H9 (cell line): ENCODE measurements around the gene CACFD1. TPM values are rescaled to one million over a fixed set of nuclear protein-coding genes. Genes with fewer than 3 reads are reported as not detected.

Experiments used
- DNase-seq: peaks from one replicate; pipeline ENCODE4 v3.0.0-alpha.2; 2017
- H2AFZ ChIP-seq: one replicate; pipeline ENCODE4 v1.6.1; 2013; ENCODE audit warnings: mild to moderate bottlenecking, low read length, control low read depth, moderate library complexity
- H2AK5ac ChIP-seq: 2 replicates; pipeline ENCODE4 v1.6.1; 2013; ENCODE audit warnings: low read length, control low read depth, mixed read lengths; ENCODE audit not compliant: insufficient read length
- H2BK120ac ChIP-seq: one replicate; pipeline ENCODE4 v1.6.1; 2013; ENCODE audit warnings: low read depth, mild to moderate bottlenecking, low read length, control low read depth, inconsistent platforms; ENCODE audit not compliant: poor library complexity, severe bottlenecking
- H2BK12ac ChIP-seq: 2 replicates; pipeline ENCODE4 v1.6.1; 2013; ENCODE audit warnings: low read length, control low read depth, mixed read lengths, low read depth; ENCODE audit not compliant: insufficient read length
- H2BK15ac ChIP-seq: 2 replicates; pipeline ENCODE4 v1.6.1; 2013; ENCODE audit warnings: low read depth, low read length, control low read depth
- H2BK20ac ChIP-seq: one replicate; pipeline ENCODE4 v1.6.1; 2013; ENCODE audit warnings: low read depth, mild to moderate bottlenecking, low read length, control low read depth, inconsistent platforms; ENCODE audit not compliant: poor library complexity, severe bottlenecking
- H2BK5ac ChIP-seq: 2 replicates; pipeline ENCODE4 v1.6.1; 2013; ENCODE audit warnings: low read length, control low read depth, mixed read lengths; ENCODE audit not compliant: insufficient read length
- H3K14ac ChIP-seq: 2 replicates; pipeline ENCODE4 v1.6.1; 2013; ENCODE audit warnings: low read length, control low read depth; ENCODE audit not compliant: insufficient read depth
- H3K18ac ChIP-seq: 2 replicates; pipeline ENCODE4 v1.6.1; 2013; ENCODE audit warnings: low read depth, mild to moderate bottlenecking, mixed read lengths, low read length, control low read depth; ENCODE audit not compliant: insufficient read length
- H3K23ac ChIP-seq: 2 replicates; pipeline ENCODE4 v1.6.1; 2013; ENCODE audit warnings: low read length, control low read depth, mixed read lengths, low read depth; ENCODE audit not compliant: insufficient read length
- H3K23me2 ChIP-seq: 2 replicates; pipeline ENCODE4 v1.6.1; 2013; ENCODE audit warnings: low read depth, mild to moderate bottlenecking, mixed read lengths, low read length, control low read depth; ENCODE audit not compliant: insufficient read length, poor library complexity, severe bottlenecking
- H3K27ac ChIP-seq: 2 replicates; pipeline ENCODE4 v1.5.1; 2013; ENCODE audit warnings: low read length, control low read depth, mixed read lengths, low read depth; ENCODE audit not compliant: insufficient read length
- H3K27me3 ChIP-seq: 2 replicates; pipeline ENCODE4 v1.6.1; 2013; ENCODE audit warnings: low read length, control low read depth, inconsistent platforms; ENCODE audit not compliant: insufficient read depth
- H3K4ac ChIP-seq: 2 replicates; pipeline ENCODE4 v1.6.1; 2013; ENCODE audit warnings: low read depth, mild to moderate bottlenecking, control low read depth, inconsistent platforms, low read length, moderate library complexity
- H3K4me1 ChIP-seq: 2 replicates; pipeline ENCODE4 v1.6.1; 2013; ENCODE audit warnings: low read length, control low read depth, inconsistent platforms; ENCODE audit not compliant: insufficient read depth
- H3K4me2 ChIP-seq: 2 replicates; pipeline ENCODE4 v1.6.1; 2013; ENCODE audit warnings: low read length, control low read depth, mixed read lengths; ENCODE audit not compliant: insufficient read length, insufficient read depth
- H3K56ac ChIP-seq: 2 replicates; pipeline ENCODE4 v1.6.1; 2013; ENCODE audit warnings: low read depth, mild to moderate bottlenecking, mixed read lengths, low read length, control low read depth; ENCODE audit not compliant: insufficient read length
- H3K79me1 ChIP-seq: 2 replicates; pipeline ENCODE4 v1.6.1; 2013; ENCODE audit warnings: low read depth, mild to moderate bottlenecking, moderate library complexity, low read length, control low read depth, inconsistent platforms; ENCODE audit not compliant: insufficient read depth, poor library complexity, severe bottlenecking
- H3K79me2 ChIP-seq: 2 replicates; pipeline ENCODE4 v1.6.1; 2013; ENCODE audit warnings: low read length, control low read depth, inconsistent platforms; ENCODE audit not compliant: insufficient read depth
- H3K9ac ChIP-seq: 2 replicates; pipeline ENCODE4 v1.6.1; 2013; ENCODE audit warnings: low read length, control low read depth, mixed read lengths; ENCODE audit not compliant: insufficient read length; ENCODE audit errors: extremely low read depth
- H3K9me3 ChIP-seq: one replicate; pipeline ENCODE4 v1.6.1; 2013; ENCODE audit warnings: low read depth, low read length, inconsistent platforms; ENCODE audit not compliant: control insufficient read depth
- H3T11ph ChIP-seq: one replicate; pipeline ENCODE4 v1.6.1; 2013; ENCODE audit warnings: mild to moderate bottlenecking, low read length, control low read depth, inconsistent platforms
- H4K20me1 ChIP-seq: one replicate; pipeline ENCODE4 v1.6.1; 2013; ENCODE audit not compliant: control insufficient read depth, insufficient read length, insufficient read depth
- H4K5ac ChIP-seq: 2 replicates; pipeline ENCODE4 v1.6.1; 2013; ENCODE audit warnings: low read depth, mild to moderate bottlenecking, mixed read lengths, low read length, control low read depth; ENCODE audit not compliant: insufficient read length
- H4K8ac ChIP-seq: replicated peaks from 2 replicates; pipeline ENCODE4 v1.6.1; 2013; ENCODE audit warnings: low read length, control low read depth, mixed read lengths, low read depth; ENCODE audit not compliant: insufficient read length
- H4K91ac ChIP-seq: 2 replicates; pipeline ENCODE4 v1.6.1; 2013; ENCODE audit warnings: low read depth, mild to moderate bottlenecking, moderate library complexity, mixed read lengths, low read length, control low read depth; ENCODE audit not compliant: insufficient read length
- H3K27ac Mint-ChIP-seq, 3 experiments: 2 replicates in 2 of 3; 3 replicates in 1 of 3; pipeline ENCODE4 v1.8.0; 2020 to 2021; ENCODE audit warnings: mixed read lengths in 3 of 3, mild to moderate bottlenecking in 1 of 3, moderate library complexity in 1 of 3
- H3K27me3 Mint-ChIP-seq: 2 replicates; pipeline ENCODE4 v1.8.0; 2021; ENCODE audit warnings: low read depth, mild to moderate bottlenecking, moderate library complexity, mixed read lengths
- H3K36me3 Mint-ChIP-seq, 3 experiments: 2 replicates in 2 of 3; 3 replicates in 1 of 3; pipeline ENCODE4 v1.8.0; 2020 to 2021; ENCODE audit warnings: low read depth in 3 of 3, mixed read lengths in 3 of 3; ENCODE audit not compliant: insufficient read depth in 1 of 3
- H3K4me1 Mint-ChIP-seq, 2 experiments: 2 replicates each; pipeline ENCODE4 v1.8.0; 2020; ENCODE audit warnings: mixed read lengths in 2 of 2
- H3K4me3 Mint-ChIP-seq, 2 experiments: 2 replicates in 1 of 2; 3 replicates in 1 of 2; pipeline ENCODE4 v1.8.0; 2020 to 2021; ENCODE audit warnings: mild to moderate bottlenecking in 2 of 2, mixed read lengths in 2 of 2, moderate library complexity in 1 of 2
- H3K9me3 Mint-ChIP-seq, 2 experiments: 2 replicates in 1 of 2; 3 replicates in 1 of 2; pipeline ENCODE4 v1.8.0; 2020; ENCODE audit warnings: mild to moderate bottlenecking in 2 of 2, mixed read lengths in 2 of 2, moderate library complexity in 1 of 2
- WGBS: extraction: QIAGEN DNeasy Blood & Tissue Kit; methylation state at CpG from one replicate; pipeline ENCODE4 v1.1.7; 2013; ENCODE audit warnings: missing lambda C conversion rate, low lambda C conversion rate, mixed read lengths; ENCODE audit not compliant: insufficient read length; ENCODE audit errors: extremely low coverage; 5-methylcytosine and 5-hydroxymethylcytosine counted together
- total RNA-seq: library from RNA; stranded (reverse); gene quantifications from 2 replicates; pipeline ENCODE4 v1.2.1, GENCODE V29; 2021
- TF ChIP-seq, protein P1 (sequence below): fragments of 200-600 bp; sonication (generic); conservative IDR thresholded peaks from 3 replicates; pipeline ENCODE4 v1.8.0; 2021; ENCODE audit warnings: antibody characterized with exemption, mild to moderate bottlenecking

The CACFD1 gene
- total RNA-seq, 1 experiment from 2014 or later = 20.0 TPM

DNA sequence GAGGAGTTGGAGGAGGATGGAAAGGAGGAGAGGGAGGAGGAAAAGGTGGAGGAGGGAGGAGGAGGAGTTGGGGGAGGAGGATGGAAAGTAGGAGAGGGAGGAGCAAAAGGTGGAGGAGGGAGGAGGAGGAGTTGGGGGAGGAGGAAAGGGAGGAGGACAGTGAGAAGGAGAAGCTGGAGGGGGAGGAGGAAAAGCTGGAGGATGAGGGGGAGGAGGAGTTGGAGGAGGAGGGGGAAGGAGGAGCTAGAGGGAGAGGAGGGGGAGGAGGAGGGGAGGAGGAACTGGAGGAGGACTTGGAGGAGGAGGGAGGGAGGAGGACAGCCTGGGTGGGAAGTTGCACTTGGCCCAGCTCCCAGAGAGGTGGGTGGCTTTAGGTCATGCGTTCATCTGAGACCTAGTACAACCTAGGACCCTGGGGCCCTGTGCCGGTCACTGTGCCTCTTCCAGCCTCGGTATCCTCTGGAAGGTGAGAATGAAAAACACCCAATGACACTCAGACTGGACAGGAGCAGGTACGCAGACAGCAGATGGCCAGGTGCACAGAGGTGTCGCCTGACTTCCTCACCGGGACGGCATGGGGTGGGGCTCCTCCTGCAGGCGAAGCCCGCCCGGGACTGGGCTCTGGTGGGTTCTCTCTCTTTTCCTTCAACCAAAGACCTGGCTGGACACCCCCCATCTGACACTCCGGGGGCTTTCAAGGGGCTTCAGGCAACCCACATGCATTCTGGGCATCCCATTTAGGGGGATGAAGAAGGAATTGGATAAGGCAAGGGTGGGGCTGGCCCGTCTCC lies 31.3 kb downstream of the CACFD1 start:
- Histone ChIP-seq H2AK5ac (no peak overlapping the region), H4K5ac (no peak overlapping the region), H4K8ac (no peak overlapping the region), H2BK5ac (no peak overlapping the region), H3K14ac (no peak overlapping the region), H4K91ac (no peak overlapping the region), H3K18ac (no peak overlapping the region), H3K23ac (no peak overlapping the region), H3K79me1 (no peaks in the 10 kb centered on the region), H3T11ph (no peak overlapping the region), H3K23me2 (no peaks in the 10 kb centered on the region), H3K4me2 (no peak overlapping the region), H3K9ac (no peak overlapping the region), H2BK20ac (no peak overlapping the region), H2BK120ac (no peak overlapping the region), H3K4me1 (no peaks in the 10 kb centered on the region), H3K9me3 (no peaks in the 10 kb centered on the region), H3K4ac (no peak overlapping the region), H3K56ac (no peak overlapping the region), H2BK15ac (no peak overlapping the region), H3K79me2 (no peaks in the 10 kb centered on the region), H3K27ac (no peak overlapping the region), H3K27me3 (no peaks in the 10 kb centered on the region), H2AFZ (no peak overlapping the region), H4K20me1 (no peaks in the 10 kb centered on the region), H2BK12ac (no peak overlapping the region)
- Mint-ChIP-seq H3K4me1 (0 out of 4 replicates have a peak, but pooled peaks cover 0 to 1% of the 10 kb centered on the region in 2 experiments), H3K36me3 (no peaks in the 10 kb centered on the region), H3K4me3 (no peak overlapping the region), H3K27me3 (no peaks in the 10 kb centered on the region; the same call in 1 of the 2 replicates), H3K9me3 (no peaks in the 10 kb centered on the region), H3K27ac (no peak overlapping the region)
- no peak for DNase-seq
- TF ChIP-seq, protein P1, sequence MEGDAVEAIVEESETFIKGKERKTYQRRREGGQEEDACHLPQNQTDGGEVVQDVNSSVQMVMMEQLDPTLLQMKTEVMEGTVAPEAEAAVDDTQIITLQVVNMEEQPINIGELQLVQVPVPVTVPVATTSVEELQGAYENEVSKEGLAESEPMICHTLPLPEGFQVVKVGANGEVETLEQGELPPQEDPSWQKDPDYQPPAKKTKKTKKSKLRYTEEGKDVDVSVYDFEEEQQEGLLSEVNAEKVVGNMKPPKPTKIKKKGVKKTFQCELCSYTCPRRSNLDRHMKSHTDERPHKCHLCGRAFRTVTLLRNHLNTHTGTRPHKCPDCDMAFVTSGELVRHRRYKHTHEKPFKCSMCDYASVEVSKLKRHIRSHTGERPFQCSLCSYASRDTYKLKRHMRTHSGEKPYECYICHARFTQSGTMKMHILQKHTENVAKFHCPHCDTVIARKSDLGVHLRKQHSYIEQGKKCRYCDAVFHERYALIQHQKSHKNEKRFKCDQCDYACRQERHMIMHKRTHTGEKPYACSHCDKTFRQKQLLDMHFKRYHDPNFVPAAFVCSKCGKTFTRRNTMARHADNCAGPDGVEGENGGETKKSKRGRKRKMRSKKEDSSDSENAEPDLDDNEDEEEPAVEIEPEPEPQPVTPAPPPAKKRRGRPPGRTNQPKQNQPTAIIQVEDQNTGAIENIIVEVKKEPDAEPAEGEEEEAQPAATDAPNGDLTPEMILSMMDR = no peak
- no CpG with 5 or more reads among the region's 12 CpGs for WGBS
